HG03135 (cell line): ENCODE measurements around the gene MEGF11.

Experiments
- ATAC-seq: cut with Tn5 transposase; IDR thresholded peaks from one replicate; pipeline ENCODE4 v1.9.1; 2021; ENCODE audit warnings: mild to moderate bottlenecking, moderate library complexity; ENCODE audit not compliant: unreplicated experiment

Gene MEGF11

DNA sequence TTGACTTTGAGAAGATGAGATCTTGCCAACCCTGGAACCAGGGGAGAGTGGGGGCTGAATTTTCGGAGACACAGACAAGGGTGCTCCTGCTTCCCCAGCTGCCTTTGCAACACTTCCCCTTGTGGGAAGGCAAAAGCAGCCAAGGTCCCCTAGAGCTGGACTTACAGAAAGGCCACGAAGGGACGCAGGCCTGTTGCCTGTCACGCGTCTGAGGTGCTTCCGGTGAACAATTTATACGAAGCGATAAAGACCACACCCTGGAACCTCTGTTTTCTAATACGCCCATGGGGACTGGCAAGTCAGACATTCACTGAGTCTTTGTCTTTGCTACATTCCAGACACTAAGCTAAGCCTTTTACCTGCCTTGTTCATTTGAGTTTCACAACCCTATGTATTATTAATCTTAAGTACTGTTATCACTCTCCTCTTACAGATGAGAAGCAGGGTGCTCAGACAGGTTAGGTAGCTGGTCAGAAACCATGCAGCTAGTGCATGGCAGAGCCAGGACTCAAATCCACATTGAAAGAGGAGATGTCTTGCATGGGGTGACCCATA lies 13.2 kb downstream of the MEGF11 start:
- ATAC-seq: no peak

- no peak for ATAC-seq
Observed at GRCh38 chr15:66239514-66239913, 14.0 kb downstream of the MEGF11 start.

GRCh38 chr15:66238318-66238717 lies 15.2 kb downstream of the MEGF11 start:
- ATAC-seq: no peak

DNA sequence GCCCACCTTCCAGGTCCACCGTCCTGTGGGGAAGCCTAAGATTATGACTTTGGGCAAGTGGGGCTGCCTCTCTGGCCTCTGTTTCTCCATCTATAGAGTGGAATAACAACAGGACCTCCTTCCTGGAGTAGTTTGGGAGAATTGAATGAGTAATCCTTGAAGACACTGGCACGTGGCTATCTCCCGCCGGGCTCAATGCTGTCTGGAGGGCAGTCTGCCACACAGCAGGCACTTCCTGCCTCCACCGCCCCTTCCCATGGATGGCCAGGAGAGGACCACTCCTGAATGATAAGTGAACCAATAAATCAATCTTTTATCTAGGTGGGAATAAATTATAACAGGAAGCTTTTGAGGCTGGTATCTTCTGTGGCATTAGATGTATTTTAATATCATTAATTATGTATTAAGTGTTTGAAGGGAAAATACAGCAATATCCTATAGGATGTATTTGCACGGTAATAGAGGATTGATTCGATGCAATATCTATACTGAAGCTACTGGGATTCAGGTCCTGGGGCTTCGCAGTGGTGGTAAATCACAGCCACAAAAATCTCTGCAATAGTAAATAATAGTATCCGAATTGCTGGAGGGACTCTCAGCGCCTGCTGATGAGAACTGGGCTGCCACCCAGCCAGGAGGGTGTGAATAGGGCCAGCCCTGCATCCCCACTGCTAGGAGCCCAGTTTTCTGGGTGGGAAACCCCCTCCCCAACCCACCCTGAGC lies 15.9 kb downstream of the MEGF11 start:
- ATAC-seq: no peak

- no peak for ATAC-seq
Observed at GRCh38 chr15:66236806-66237375, 16.7 kb downstream of the MEGF11 start.

DNA sequence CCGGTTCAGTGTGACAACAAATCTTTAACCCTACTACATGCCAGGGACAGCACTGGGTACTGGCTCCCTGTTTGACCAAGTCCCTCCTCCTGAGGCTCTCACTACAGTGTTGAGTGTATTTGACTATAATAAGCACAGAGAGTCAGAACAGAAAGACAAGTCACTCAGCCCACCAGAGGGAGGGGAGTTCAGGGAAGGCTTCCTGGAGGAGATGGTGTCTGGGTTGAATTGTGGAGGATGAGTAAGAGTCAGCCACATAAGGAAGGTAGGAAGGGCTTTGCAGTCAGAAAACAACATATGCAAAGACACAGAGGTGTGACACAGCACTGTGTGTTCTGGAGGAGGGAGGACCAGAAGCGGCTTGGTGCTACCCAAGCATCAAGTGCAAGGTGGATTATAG lies 17.7 kb downstream of the MEGF11 start:
- no peak for ATAC-seq

- ATAC-seq: no peak
Observed at GRCh38 chr15:66234798-66235197, 18.8 kb downstream of the MEGF11 start.

GRCh38 chr15:66233487-66234415 lies 19.8 kb downstream of the MEGF11 start:
- no peak for ATAC-seq

GRCh38 chr15:66232267-66232625 lies 21.3 kb downstream of the MEGF11 start:
- ATAC-seq: no peak

DNA sequence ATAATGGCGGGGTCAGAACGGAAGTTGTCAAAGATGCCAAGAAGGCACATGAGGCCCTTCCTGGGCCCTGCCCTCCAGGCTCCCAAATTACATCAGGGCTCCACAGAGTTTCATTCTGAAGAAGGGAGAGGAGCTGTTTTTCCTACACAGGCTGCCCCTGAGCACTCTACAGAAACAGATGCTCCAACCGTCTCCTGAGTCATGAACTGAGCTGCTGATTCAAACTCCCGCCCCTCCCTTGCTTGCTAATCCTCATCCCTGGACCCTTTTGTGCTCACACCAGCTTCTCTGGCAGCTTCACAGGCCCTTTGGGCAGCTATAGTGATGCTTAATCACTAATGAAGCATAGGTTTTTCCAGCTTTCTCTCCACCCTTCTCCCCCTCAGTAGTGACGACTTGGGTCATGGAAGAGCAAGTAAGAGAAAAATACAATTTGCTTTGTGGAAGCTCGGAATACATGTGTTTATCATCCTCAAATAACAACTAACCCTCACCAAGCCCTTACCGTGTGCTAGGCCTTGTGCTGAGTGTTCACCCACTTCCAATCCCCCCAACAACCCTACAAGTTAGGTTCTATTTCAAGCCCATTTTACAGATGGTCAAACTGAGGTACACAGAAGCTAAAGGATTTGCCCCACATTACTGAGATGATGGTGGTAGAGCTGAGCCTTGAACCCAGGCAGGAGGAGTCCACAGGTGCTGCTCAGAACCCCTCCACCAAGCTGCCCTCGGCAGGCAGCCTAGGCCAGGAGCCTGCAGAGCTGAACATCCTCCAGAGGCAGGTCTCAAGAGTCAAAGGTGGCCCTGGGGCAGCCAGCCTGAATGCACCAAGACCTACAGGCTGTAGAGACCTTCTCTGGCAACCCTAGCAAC lies 21.9 kb downstream of the MEGF11 start:
- ATAC-seq: no peak

DNA sequence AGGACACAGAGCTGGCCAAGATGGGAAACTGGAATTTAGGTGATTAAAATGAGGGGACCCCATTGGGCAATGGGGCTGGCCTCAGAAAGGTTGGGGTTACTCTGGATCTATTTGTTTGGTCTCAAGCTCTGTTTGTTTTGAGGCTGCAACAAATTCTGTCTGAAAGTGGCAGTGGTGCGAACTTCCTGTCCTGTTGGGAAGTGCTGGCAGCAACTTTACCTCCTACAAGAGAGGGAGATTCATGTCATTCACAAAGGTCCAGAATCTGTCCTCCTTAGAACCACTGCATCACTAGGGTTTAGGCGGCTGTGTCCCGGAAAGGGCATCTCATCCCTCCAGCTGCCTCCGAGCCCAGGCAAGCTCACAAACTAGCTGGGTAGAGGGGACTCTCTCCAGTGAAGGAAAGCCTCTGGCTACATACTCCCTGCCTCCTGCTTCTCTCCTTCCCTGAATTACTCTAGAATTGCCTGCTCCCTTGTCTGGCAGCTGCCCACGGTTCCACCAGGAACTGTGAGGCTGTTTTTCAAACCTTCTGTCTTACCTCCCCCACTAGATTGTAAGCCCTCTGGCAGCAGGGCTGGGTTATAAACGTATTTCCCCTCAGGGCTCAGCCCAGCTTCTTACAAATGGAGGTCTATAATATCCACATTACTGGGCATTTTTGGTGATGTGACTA lies 23.6 kb downstream of the MEGF11 start:
- no peak for ATAC-seq

- no peak for ATAC-seq
Observed at GRCh38 chr15:66228807-66229735, 24.5 kb downstream of the MEGF11 start.

DNA sequence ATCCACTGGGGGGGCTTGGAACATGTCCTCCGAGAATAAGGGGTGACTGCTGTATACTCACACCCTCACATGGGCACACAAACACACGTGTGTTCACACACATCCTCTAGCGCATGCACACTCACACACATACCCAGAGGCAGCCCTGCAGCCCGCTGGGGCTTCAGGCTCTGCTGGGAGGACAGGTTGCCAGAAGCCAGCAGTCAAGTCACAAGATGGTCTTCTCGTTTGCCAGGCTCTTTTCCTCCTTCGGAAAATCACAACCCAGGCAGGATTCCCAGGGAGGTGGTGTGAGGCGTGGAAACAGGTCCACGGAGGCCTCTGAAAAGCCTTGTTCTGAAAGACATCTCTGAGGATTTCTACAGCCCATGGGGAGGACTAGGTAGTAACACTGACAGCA lies 26.8 kb downstream of the MEGF11 start:
- no peak for ATAC-seq

DNA sequence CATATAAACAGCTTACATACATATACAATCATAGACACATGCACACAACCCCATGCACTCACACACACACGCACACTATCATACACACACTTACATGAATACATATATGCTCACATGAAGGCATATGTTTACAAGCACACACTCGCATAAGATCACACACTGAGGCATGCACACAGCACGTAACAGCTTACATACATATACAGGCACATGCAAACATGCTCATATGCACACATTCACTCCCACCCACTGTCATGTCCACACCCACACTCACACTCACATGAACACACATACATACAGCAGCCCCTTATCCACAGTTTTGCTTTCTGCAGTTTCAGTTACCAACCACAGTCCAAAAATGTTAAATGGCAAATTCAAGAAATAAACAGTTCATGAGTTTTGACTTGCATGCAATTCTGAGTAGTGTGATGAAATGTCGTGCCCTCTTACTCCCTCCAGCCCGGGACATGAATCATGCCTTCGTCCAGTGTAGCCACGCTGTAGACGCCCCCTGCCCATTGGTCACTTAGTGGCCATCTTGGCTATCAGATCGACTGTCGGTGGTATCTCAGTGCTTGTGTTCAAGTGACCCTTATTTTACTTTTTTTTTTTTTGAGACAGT lies 27.8 kb downstream of the MEGF11 start:
- ATAC-seq: no peak

DNA sequence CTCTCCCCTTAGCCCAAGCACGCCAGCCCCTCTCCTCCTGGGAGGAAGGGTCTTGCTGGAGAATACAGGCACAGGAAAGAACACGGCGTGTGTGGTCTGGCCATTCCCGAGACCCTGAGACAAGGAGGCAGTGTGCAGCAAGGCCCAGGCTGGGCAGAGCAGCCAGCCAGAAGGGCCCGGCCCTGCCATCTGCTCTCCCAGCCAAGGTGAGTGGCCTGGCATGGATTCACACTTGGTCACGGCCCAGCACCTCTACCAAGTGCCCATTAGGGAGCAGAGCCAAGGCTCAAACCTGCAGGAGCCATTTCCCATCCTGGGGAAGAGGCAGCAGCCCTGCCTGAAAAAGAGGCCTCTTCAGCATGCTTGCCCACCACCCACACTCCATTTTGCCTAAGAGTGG lies 28.6 kb downstream of the MEGF11 start:
- no peak for ATAC-seq

GRCh38 chr15:66222273-66223198 lies 31.0 kb downstream of the MEGF11 start:
- ATAC-seq: no peak

DNA sequence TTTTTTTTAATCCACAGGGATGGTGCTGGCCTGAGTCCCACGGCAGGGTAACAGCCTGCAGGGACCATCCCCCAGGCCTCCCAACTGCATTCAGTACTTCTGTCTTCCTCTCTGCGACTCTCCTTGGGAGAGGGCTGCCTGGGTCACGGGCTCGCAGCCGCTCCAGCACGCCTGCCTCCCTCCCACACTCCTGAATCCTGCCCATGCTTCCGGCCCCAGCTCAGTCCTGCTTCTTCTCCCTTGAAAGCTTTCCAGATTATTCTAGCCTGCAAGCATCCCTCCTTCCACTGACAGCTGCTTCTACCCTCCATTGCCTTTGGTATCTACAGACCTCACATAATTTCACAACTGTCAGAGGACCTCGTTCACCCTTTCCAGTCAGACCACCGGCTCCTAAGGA lies 32.4 kb downstream of the MEGF11 start:
- no peak for ATAC-seq
